ENCODE measurements around the gene COL25A1.

Gene COL25A1

GRCh38 chr4:109179061-109179460, 123.4 kb downstream of the COL25A1 start:
- no peaks in the 10 kb centered on the region for H3K9me3 ChIP-seq
- H3K9ac ChIP-seq = no peak overlapping the region
- no peak overlapping the region for H3K27ac ChIP-seq
- no peaks in the 10 kb centered on the region for H3K36me3 ChIP-seq
- H3K4me3 ChIP-seq = no peak overlapping the region
- no peaks in the 10 kb centered on the region for H4K20me1 ChIP-seq
- no peak for TF ChIP-seq Cebpa-rat (IDR thresholded peaks at IDR 0.05)
- no peak overlapping the region for H3K4me2 ChIP-seq
- no peaks in the 10 kb centered on the region for H3K27me3 ChIP-seq
- H3K4me1 ChIP-seq = no peaks in the 10 kb centered on the region

GRCh38 chr4:109177096-109177810, 125.2 kb downstream of the COL25A1 start:
- no peak overlapping the region for H3K9ac ChIP-seq
- H3K27ac ChIP-seq = no peak overlapping the region
- no peaks in the 10 kb centered on the region for H3K4me1 ChIP-seq
- H3K27me3 ChIP-seq = no peaks in the 10 kb centered on the region
- H4K20me1 ChIP-seq = no peaks in the 10 kb centered on the region
- TF ChIP-seq Cebpa-rat (IDR thresholded peaks at IDR 0.05) = no peak
- H3K36me3 ChIP-seq = no peaks in the 10 kb centered on the region
- H3K4me3 ChIP-seq = no peak overlapping the region
- no peak overlapping the region for H3K4me2 ChIP-seq
- no peaks in the 10 kb centered on the region for H3K9me3 ChIP-seq

GRCh38 chr4:109174224-109174953, 128.1 kb downstream of the COL25A1 start:
- no peaks in the 10 kb centered on the region for H3K27me3 ChIP-seq
- H3K27ac ChIP-seq = no peak overlapping the region
- H3K36me3 ChIP-seq = no peaks in the 10 kb centered on the region
- H3K4me3 ChIP-seq = no peak overlapping the region
- no peak for TF ChIP-seq Cebpa-rat (IDR thresholded peaks at IDR 0.05)
- H3K9me3 ChIP-seq = no peaks in the 10 kb centered on the region
- no peaks in the 10 kb centered on the region for H3K4me1 ChIP-seq
- H3K9ac ChIP-seq = no peak overlapping the region
- no peak overlapping the region for H3K4me2 ChIP-seq
- no peaks in the 10 kb centered on the region for H4K20me1 ChIP-seq

- Histone ChIP-seq H3K36me3 (no peaks in the 10 kb centered on the region), H3K27me3 (no peaks in the 10 kb centered on the region), H3K4me1 (no peaks in the 10 kb centered on the region), H3K4me2 (no peak overlapping the region), H3K9me3 (no peaks in the 10 kb centered on the region), H3K27ac (no peak overlapping the region), H3K9ac (no peak overlapping the region), H4K20me1 (no peaks in the 10 kb centered on the region), H3K4me3 (no peak overlapping the region)
- no peak for TF ChIP-seq Cebpa-rat (IDR thresholded peaks at IDR 0.05)
Observed at GRCh38 chr4:109172301-109172700, 130.2 kb downstream of the COL25A1 start.

- no peaks in the 10 kb centered on the region for H3K9me3 ChIP-seq
- H3K4me2 ChIP-seq = no peak overlapping the region
- TF ChIP-seq Cebpa-rat (IDR thresholded peaks at IDR 0.05) = no peak
- 0 out of 2 replicates have a peak, but pooled peaks cover 5% of the 10 kb centered on the region for H3K4me1 ChIP-seq
- H3K4me3 ChIP-seq = no peak overlapping the region
- no peaks in the 10 kb centered on the region for H3K27me3 ChIP-seq
- H3K27ac ChIP-seq = no peak overlapping the region
- no peaks in the 10 kb centered on the region for H3K36me3 ChIP-seq
- H4K20me1 ChIP-seq = no peaks in the 10 kb centered on the region
- H3K9ac ChIP-seq = no peak overlapping the region
Observed at GRCh38 chr4:109171070-109171469, 131.4 kb downstream of the COL25A1 start.

GRCh38 chr4:109169170-109169569, 133.3 kb downstream of the COL25A1 start:
- Histone ChIP-seq H3K27ac (no peak overlapping the region), H3K4me2 (no peak overlapping the region), H3K36me3 (no peaks in the 10 kb centered on the region), H3K4me1 (0 out of 2 replicates have a peak, but pooled peaks cover 5% of the 10 kb centered on the region), H3K27me3 (no peaks in the 10 kb centered on the region), H3K4me3 (no peak overlapping the region), H4K20me1 (no peaks in the 10 kb centered on the region), H3K9me3 (no peaks in the 10 kb centered on the region), H3K9ac (no peak overlapping the region)
- no peak for TF ChIP-seq Cebpa-rat (IDR thresholded peaks at IDR 0.05)

GRCh38 chr4:109166586-109166985, 135.9 kb downstream of the COL25A1 start:
- Histone ChIP-seq H3K36me3 (no peaks in the 10 kb centered on the region), H3K27me3 (no peaks in the 10 kb centered on the region), H3K9ac (no peak overlapping the region), H3K4me3 (no peak overlapping the region), H4K20me1 (no peaks in the 10 kb centered on the region), H3K9me3 (no peaks in the 10 kb centered on the region), H3K27ac (no peak overlapping the region), H3K4me1 (0 out of 2 replicates have a peak, but pooled peaks cover 5% of the 10 kb centered on the region), H3K4me2 (no peak overlapping the region)
- no peak for TF ChIP-seq Cebpa-rat (IDR thresholded peaks at IDR 0.05)

- Histone ChIP-seq H3K27me3 (no peaks in the 10 kb centered on the region), H4K20me1 (no peaks in the 10 kb centered on the region), H3K4me3 (no peak overlapping the region), H3K36me3 (no peaks in the 10 kb centered on the region), H3K27ac (no peak overlapping the region), H3K9ac (no peak overlapping the region), H3K9me3 (no peaks in the 10 kb centered on the region), H3K4me1 (0 out of 2 replicates have a peak, but pooled peaks cover 5% of the 10 kb centered on the region), H3K4me2 (no peak overlapping the region)
- TF ChIP-seq Cebpa-rat (IDR thresholded peaks at IDR 0.05) = no peak
Observed at GRCh38 chr4:109166126-109166525, 136.3 kb downstream of the COL25A1 start.

GRCh38 chr4:109164011-109164410, 138.4 kb downstream of the COL25A1 start:
- Histone ChIP-seq H3K27me3 (no peaks in the 10 kb centered on the region), H3K4me1 (0 out of 2 replicates have a peak, but pooled peaks cover 5% of the 10 kb centered on the region), H4K20me1 (no peaks in the 10 kb centered on the region), H3K27ac (no peak overlapping the region), H3K9me3 (no peaks in the 10 kb centered on the region), H3K4me2 (no peak overlapping the region), H3K36me3 (no peaks in the 10 kb centered on the region), H3K9ac (no peak overlapping the region), H3K4me3 (no peak overlapping the region)
- no peak for TF ChIP-seq Cebpa-rat (IDR thresholded peaks at IDR 0.05)

GRCh38 chr4:109163493-109163892, 139.0 kb downstream of the COL25A1 start:
- H3K27ac ChIP-seq = no peak overlapping the region
- H3K36me3 ChIP-seq = no peaks in the 10 kb centered on the region
- H3K4me1 ChIP-seq = 0 out of 2 replicates have a peak, but pooled peaks cover 5% of the 10 kb centered on the region
- TF ChIP-seq Cebpa-rat (IDR thresholded peaks at IDR 0.05) = no peak
- H3K4me2 ChIP-seq = no peak overlapping the region
- no peak overlapping the region for H3K4me3 ChIP-seq
- H3K27me3 ChIP-seq = no peaks in the 10 kb centered on the region
- no peaks in the 10 kb centered on the region for H4K20me1 ChIP-seq
- H3K9ac ChIP-seq = no peak overlapping the region
- H3K9me3 ChIP-seq = no peaks in the 10 kb centered on the region

All from BLaER1 (cell line).